SK-N-SH (cell line): Measurements from ENCODE around the gene ERCC5.

Source experiments
- FOXM1 ChIP-seq: IDR thresholded peaks from 2 replicates; pipeline ENCODE4 v1.4.0; 2012; ENCODE audit warnings: low read depth, mild to moderate bottlenecking
- JUND ChIP-seq: IDR thresholded peaks from 2 replicates; pipeline ENCODE4 v1.4.0; 2012
- POLR2AphosphoS5 ChIP-seq: IDR thresholded peaks from 2 replicates; pipeline ENCODE4 v1.6.1; 2012; ENCODE audit warnings: low read depth, low read length
- SMC3 ChIP-seq: IDR thresholded peaks from 2 replicates; pipeline ENCODE4 v1.6.1; 2012; ENCODE audit warnings: low read depth, low read length, improper control_type of control experiment
- TCF12 ChIP-seq: IDR thresholded peaks from 2 replicates; pipeline ENCODE4 v1.4.0; 2012
- TF ChIP-seq, protein P1 (sequence below): fragments of 200-600 bp; sonication (generic); IDR thresholded peaks from 2 replicates; pipeline ENCODE4 v1.6.1; 2017; ENCODE audit warnings: antibody characterized with exemption, mild to moderate bottlenecking, moderate library complexity
- TF ChIP-seq, protein P2 (sequence below): IDR thresholded peaks from 2 replicates; pipeline ENCODE4 v1.4.0; 2012; ENCODE audit warnings: low read depth, borderline replicate concordance
- TF ChIP-seq, protein P3 (sequence below): fragments of 150-350 bp; IDR thresholded peaks from 2 replicates; pipeline ENCODE4 v1.6.1; 2017; ENCODE audit warnings: antibody characterized with exemption, low read length, low read depth, borderline replicate concordance
- TF ChIP-seq, protein P4 (sequence below): IDR thresholded peaks from 2 replicates; pipeline ENCODE4 v1.6.1; 2012; ENCODE audit warnings: mild to moderate bottlenecking, low read depth, low read length, moderate library complexity
- TF ChIP-seq, protein P5 (sequence below): fragments of 150-350 bp; IDR thresholded peaks from 2 replicates; pipeline ENCODE4 v1.6.1; 2016; ENCODE audit warnings: mild to moderate bottlenecking, low read depth, low read length
- TF ChIP-seq, protein P6 (sequence below): IDR thresholded peaks from 2 replicates; pipeline ENCODE4 v1.4.0; 2012; ENCODE audit warnings: low read depth

DNA sequence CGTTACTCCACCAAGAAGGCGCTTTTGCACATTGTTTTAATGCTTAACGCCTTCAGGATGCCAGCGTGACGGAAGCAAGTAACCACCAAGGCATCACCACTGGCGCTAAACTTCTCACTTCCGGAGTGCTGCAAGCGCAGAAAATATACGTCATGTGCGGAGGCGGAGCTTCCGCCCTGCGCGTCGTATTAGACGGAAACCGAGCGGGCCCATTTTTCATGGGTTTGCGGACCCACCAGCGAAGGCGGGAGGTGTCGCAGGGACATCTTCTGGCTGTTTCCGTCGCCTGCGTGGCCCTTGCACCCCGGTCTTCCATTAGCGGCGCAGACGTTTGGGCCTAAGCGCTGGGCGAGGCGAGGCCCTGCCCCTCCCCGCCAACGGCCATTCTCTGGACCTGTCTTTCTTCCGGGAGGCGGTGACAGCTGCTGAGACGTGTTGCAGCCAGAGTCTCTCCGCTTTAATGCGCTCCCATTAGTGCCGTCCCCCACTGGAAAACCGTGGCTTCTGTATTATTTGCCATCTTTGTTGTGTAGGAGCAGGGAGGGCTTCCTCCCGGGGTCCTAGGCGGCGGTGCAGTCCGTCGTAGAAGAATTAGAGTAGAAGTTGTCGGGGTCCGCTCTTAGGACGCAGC is at the start of gene ERCC5:
- TF ChIP-seq TCF12 = no peak
- TF ChIP-seq, protein P1, sequence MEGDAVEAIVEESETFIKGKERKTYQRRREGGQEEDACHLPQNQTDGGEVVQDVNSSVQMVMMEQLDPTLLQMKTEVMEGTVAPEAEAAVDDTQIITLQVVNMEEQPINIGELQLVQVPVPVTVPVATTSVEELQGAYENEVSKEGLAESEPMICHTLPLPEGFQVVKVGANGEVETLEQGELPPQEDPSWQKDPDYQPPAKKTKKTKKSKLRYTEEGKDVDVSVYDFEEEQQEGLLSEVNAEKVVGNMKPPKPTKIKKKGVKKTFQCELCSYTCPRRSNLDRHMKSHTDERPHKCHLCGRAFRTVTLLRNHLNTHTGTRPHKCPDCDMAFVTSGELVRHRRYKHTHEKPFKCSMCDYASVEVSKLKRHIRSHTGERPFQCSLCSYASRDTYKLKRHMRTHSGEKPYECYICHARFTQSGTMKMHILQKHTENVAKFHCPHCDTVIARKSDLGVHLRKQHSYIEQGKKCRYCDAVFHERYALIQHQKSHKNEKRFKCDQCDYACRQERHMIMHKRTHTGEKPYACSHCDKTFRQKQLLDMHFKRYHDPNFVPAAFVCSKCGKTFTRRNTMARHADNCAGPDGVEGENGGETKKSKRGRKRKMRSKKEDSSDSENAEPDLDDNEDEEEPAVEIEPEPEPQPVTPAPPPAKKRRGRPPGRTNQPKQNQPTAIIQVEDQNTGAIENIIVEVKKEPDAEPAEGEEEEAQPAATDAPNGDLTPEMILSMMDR = no peak
- TF ChIP-seq, protein P2, sequence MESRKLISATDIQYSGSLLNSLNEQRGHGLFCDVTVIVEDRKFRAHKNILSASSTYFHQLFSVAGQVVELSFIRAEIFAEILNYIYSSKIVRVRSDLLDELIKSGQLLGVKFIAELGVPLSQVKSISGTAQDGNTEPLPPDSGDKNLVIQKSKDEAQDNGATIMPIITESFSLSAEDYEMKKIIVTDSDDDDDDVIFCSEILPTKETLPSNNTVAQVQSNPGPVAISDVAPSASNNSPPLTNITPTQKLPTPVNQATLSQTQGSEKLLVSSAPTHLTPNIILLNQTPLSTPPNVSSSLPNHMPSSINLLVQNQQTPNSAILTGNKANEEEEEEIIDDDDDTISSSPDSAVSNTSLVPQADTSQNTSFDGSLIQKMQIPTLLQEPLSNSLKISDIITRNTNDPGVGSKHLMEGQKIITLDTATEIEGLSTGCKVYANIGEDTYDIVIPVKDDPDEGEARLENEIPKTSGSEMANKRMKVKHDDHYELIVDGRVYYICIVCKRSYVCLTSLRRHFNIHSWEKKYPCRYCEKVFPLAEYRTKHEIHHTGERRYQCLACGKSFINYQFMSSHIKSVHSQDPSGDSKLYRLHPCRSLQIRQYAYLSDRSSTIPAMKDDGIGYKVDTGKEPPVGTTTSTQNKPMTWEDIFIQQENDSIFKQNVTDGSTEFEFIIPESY = peak; percentile 53; the same call in 1 of the 2 replicates
- TF ChIP-seq, protein P3, sequence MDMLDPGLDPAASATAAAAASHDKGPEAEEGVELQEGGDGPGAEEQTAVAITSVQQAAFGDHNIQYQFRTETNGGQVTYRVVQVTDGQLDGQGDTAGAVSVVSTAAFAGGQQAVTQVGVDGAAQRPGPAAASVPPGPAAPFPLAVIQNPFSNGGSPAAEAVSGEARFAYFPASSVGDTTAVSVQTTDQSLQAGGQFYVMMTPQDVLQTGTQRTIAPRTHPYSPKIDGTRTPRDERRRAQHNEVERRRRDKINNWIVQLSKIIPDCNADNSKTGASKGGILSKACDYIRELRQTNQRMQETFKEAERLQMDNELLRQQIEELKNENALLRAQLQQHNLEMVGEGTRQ = no peak; the same call in 1 of the 2 replicates
- TF ChIP-seq, protein P4, sequence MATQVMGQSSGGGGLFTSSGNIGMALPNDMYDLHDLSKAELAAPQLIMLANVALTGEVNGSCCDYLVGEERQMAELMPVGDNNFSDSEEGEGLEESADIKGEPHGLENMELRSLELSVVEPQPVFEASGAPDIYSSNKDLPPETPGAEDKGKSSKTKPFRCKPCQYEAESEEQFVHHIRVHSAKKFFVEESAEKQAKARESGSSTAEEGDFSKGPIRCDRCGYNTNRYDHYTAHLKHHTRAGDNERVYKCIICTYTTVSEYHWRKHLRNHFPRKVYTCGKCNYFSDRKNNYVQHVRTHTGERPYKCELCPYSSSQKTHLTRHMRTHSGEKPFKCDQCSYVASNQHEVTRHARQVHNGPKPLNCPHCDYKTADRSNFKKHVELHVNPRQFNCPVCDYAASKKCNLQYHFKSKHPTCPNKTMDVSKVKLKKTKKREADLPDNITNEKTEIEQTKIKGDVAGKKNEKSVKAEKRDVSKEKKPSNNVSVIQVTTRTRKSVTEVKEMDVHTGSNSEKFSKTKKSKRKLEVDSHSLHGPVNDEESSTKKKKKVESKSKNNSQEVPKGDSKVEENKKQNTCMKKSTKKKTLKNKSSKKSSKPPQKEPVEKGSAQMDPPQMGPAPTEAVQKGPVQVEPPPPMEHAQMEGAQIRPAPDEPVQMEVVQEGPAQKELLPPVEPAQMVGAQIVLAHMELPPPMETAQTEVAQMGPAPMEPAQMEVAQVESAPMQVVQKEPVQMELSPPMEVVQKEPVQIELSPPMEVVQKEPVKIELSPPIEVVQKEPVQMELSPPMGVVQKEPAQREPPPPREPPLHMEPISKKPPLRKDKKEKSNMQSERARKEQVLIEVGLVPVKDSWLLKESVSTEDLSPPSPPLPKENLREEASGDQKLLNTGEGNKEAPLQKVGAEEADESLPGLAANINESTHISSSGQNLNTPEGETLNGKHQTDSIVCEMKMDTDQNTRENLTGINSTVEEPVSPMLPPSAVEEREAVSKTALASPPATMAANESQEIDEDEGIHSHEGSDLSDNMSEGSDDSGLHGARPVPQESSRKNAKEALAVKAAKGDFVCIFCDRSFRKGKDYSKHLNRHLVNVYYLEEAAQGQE = peak; percentile 33; the same call in 1 of the 2 replicates
- TF ChIP-seq POLR2AphosphoS5 = peak; percentile 95
- TF ChIP-seq, protein P5, sequence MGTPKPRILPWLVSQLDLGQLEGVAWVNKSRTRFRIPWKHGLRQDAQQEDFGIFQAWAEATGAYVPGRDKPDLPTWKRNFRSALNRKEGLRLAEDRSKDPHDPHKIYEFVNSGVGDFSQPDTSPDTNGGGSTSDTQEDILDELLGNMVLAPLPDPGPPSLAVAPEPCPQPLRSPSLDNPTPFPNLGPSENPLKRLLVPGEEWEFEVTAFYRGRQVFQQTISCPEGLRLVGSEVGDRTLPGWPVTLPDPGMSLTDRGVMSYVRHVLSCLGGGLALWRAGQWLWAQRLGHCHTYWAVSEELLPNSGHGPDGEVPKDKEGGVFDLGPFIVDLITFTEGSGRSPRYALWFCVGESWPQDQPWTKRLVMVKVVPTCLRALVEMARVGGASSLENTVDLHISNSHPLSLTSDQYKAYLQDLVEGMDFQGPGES = no peak
- no peak for TF ChIP-seq SMC3
- TF ChIP-seq FOXM1 = no peak; the same call in 1 of the 2 replicates
- no peak for TF ChIP-seq JUND
- TF ChIP-seq, protein P6, sequence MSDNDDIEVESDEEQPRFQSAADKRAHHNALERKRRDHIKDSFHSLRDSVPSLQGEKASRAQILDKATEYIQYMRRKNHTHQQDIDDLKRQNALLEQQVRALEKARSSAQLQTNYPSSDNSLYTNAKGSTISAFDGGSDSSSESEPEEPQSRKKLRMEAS = peak; percentile 88
